Adrenal gland (tissue), 12 donors: Measurements from ENCODE around the gene NRXN2. TPM values are rescaled to one million over a fixed set of nuclear protein-coding genes. Genes with fewer than 3 reads are reported as not detected.
A peak's percentile ranks its signal among the peaks of the same experiment; 100 is the strongest.

Experiments
- DNase-seq, 7 donors: peaks; one replicate each; pipeline ENCODE4 v3.0.0-alpha.2; 2019 to 2020
- H3K27ac ChIP-seq, 5 donors: fragments of 200-600 bp; sonication (generic) in 4 of 5; 1 replicate in 3 of 5; 2 replicates in 2 of 5; pipeline versions ENCODE4 v1.5.1 to v1.8.0; 2016 to 2020; ENCODE audit warnings: mild to moderate bottlenecking in 1 of 5
- H3K27me3 ChIP-seq: fragments of 200-600 bp; 2 replicates; pipeline ENCODE4 v1.8.0; 2021
- H3K36me3 ChIP-seq, 2 donors: fragments of 200-600 bp; replicated peaks in 1 of 2; 1 replicate in 1 of 2; 2 replicates in 1 of 2; pipeline versions ENCODE4 v1.5.1 to v1.8.0; 2018 to 2022
- H3K4me1 ChIP-seq, 2 donors: fragments of 200-600 bp; replicated peaks in 1 of 2; 1 replicate in 1 of 2; 2 replicates in 1 of 2; pipeline versions ENCODE4 v1.5.1 to v1.8.0; 2018 to 2021
- H3K4me3 ChIP-seq, 4 donors: fragments of 200-600 bp; sonication (generic) in 3 of 4; one replicate each; pipeline ENCODE4 v1.5.1; 2016 to 2018
- H3K9me3 ChIP-seq, 3 donors: fragments of 200-600 bp; sonication (generic) in 1 of 3; replicated peaks in 1 of 3; 1 replicate in 2 of 3; 2 replicates in 1 of 3; pipeline versions ENCODE4 v1.5.1 to v1.8.0; 2016 to 2021
- CTCF ChIP-seq, 6 experiments: fragments of 450-650 bp in 4 of 6; fragments of 200-600 bp in 2 of 6; sonication (generic) in 1 of 6; IDR thresholded peaks; 1 replicate in 5 of 6; 2 replicates in 1 of 6; pipeline versions ENCODE4 v1.5.1 to v1.8.0; 2016 to 2021; ENCODE audit warnings: antibody characterized with exemption in 6 of 6, mild to moderate bottlenecking in 2 of 6, moderate library complexity in 1 of 6
- POLR2A ChIP-seq, 2 donors: fragments of 450-650 bp; IDR thresholded peaks; one replicate each; pipeline ENCODE4 v1.6.1; 2017; ENCODE audit warnings: antibody characterized with exemption in 2 of 2, mild to moderate bottlenecking in 2 of 2, moderate library complexity in 1 of 2
- WGBS, 4 donors: extraction: QIAGEN DNeasy Blood & Tissue Kit in 2 of 4; methylation state at CpG; one replicate each; pipeline versions ENCODE4 v1.1.5 to v1.1.7; 2013 to 2017; 5-methylcytosine and 5-hydroxymethylcytosine counted together
- intact Hi-C, 2 donors: fragments of 100-400 bp; cut with DNase I; formaldehyde crosslinking; loops; one replicate each; pipeline versions ENCODE4 v1.14.1 to v1.15.0; 2022 to 2023
- polyA plus RNA-seq, 3 donors: library from polyadenylated mRNA; stranded (reverse); fragments of 200-250 nt in 2 of 3; fragments of 350-450 nt in 1 of 3; fragmentation: Illumina TruSeq in 1 of 3; extraction: RNeasy Lipid Tissue Mini Kit (QIAGEN cat#74804) in 1 of 3; gene quantifications; one replicate each; pipeline ENCODE4 v1.2.3, GENCODE V29; 2013 to 2014
- total RNA-seq, 9 donors: library from RNA; depleted of rRNA in 4 of 9; stranded (reverse); fragments of >200 nt in 4 of 9; fragments of 120-200 nt in 1 of 9; fragmentation: NEBNext Ultra II Directional in 1 of 9; extraction: Animal tissue kit (Norgen Biotek cat#: 25700) in 1 of 9; gene quantifications; one replicate each; pipeline versions ENCODE4 v1.1.0 to v1.2.4, GENCODE V29; 2013 to 2023
- donor health status: healthy with polysubstance abuse.
- donor health status: Bipolar disorder and iron deficiency.
- donor health status: DM: yes; HTN: yes; CAD: no.
- donor health status: DM: no; HTN: no; CAD: no.
- donor health status: DM: no; HTN: no; CAD: no.
- donor health status: DM: yes; HTN: yes; CAD: no.

The NRXN2 gene
- total and polyA plus RNA-seq, 12 donors: 1.7 to 17.1 (median 4.9) TPM

GRCh38 chr11:64760759-64761420 is 37.9 kb upstream of the NRXN2 start:
- peak in 1 of 7 donors; percentile 19 for DNase-seq
- Histone ChIP-seq H3K36me3 (peaks cover 0 to 31% of the 10 kb centered on the region in 2 donors), H3K27me3 (no peaks in the 10 kb centered on the region), H3K27ac (peak overlapping the region in 2 of 5 donors; percentile 56 to 87), H3K4me3 (no peak overlapping the region), H3K4me1 (peaks cover 27 to 61% of the 10 kb centered on the region in 2 donors), H3K9me3 (no peaks in the 10 kb centered on the region)
- intact Hi-C loops: no loop called here
- TF ChIP-seq POLR2A (IDR thresholded peaks at IDR 0.05): no peak
- no peak for TF ChIP-seq CTCF (IDR thresholded peaks at IDR 0.05)
- 39 to 56% (median 54%) methylated on average over 7 of the region's 7 CpGs for WGBS, 4 donors

- peak within 1 kb of the TSS in 1 of 4 donors; percentile 10 for H3K4me3 ChIP-seq
- intact Hi-C loops: no loop called here
- TF ChIP-seq CTCF (IDR thresholded peaks at IDR 0.05) (no peak), POLR2A (IDR thresholded peaks at IDR 0.05) (no peak)
- H3K36me3 ChIP-seq: peaks cover 0 to 22% of the 10 kb centered on the region in 2 donors
- DNase-seq: peak in 6 of 7 donors; percentile 29 to 82 (median 58)
- no peaks in the 10 kb centered on the region for H3K9me3 ChIP-seq
- peak within 1 kb of the TSS in 3 of 5 donors; percentile 6 to 80 (median 56) for H3K27ac ChIP-seq
- H3K4me1 ChIP-seq: peaks cover 27 to 57% of the 10 kb centered on the region in 2 donors
- 52 to 66% (median 59%) methylated on average over 16 to 24 of the region's 24 CpGs for WGBS, 4 donors
- no peaks in the 10 kb centered on the region for H3K27me3 ChIP-seq
Observed at GRCh38 chr11:64759722-64760719, 37.0 kb upstream of the NRXN2 start, which contains the start of gene PYGM. Gene PYGM (minus strand): TSS chr11:64759974. CDS start chr11:64759898, 76 bp downstream.

- Histone ChIP-seq H3K27me3 (no peaks in the 10 kb centered on the region), H3K4me1 (peaks cover 22 to 49% of the 10 kb centered on the region in 2 donors), H3K36me3 (peaks cover 0 to 14% of the 10 kb centered on the region in 2 donors), H3K27ac (peak overlapping the region in 3 of 5 donors; percentile 6 to 80 (median 56)), H3K4me3 (peak overlapping the region in 1 of 4 donors; percentile 10), H3K9me3 (no peaks in the 10 kb centered on the region)
- peak in 1 of 7 donors; percentile 28 for DNase-seq
- 62 to 78% (median 65%) methylated on average over 15 to 21 of the region's 21 CpGs for WGBS, 4 donors
- TF ChIP-seq POLR2A (IDR thresholded peaks at IDR 0.05) (no peak), CTCF (IDR thresholded peaks at IDR 0.05) (no peak)
- intact Hi-C loops: no loop called here
Observed at GRCh38 chr11:64759131-64759721, 36.2 kb upstream of the NRXN2 start.
